Activated CD4-positive, alpha-beta memory T cell treated with anti-CD3 and anti-CD28 coated beads, Interleukin-2, amount 10 ng/mL, durations not matched to agents 7 days and 5 days (primary cell): Measurements from ENCODE around the gene FCHO2. TPM values are rescaled to one million over a fixed set of nuclear protein-coding genes. Genes with fewer than 3 reads are reported as not detected.
A peak's percentile ranks its signal among the peaks of the same experiment; 100 is the strongest.

ENCODE experiments used
- CTCF ChIA-PET: fragments of 350-600 bp; sonication (Branson Sonifier 250); formaldehyde crosslinking; loops from one replicate; lab custom pipeline; 2021; ENCODE audit warnings: antibody characterized with exemption, inconsistent platforms; lab: Charles Lee
- POLR2A ChIA-PET: fragments of 350-600 bp; sonication (Branson Sonifier 250); formaldehyde crosslinking; loops from one replicate; lab custom pipeline; 2021; ENCODE audit warnings: antibody characterized with exemption; lab: Charles Lee
- DNase-seq: peaks from one replicate; pipeline ENCODE4 v3.0.0-alpha.2; 2020
- H3K27ac Mint-ChIP-seq: one replicate; pipeline ENCODE4 v1.8.0; 2021; ENCODE audit warnings: mild to moderate bottlenecking, mixed read lengths
- H3K27me3 Mint-ChIP-seq: one replicate; pipeline ENCODE4 v1.8.0; 2021; ENCODE audit warnings: mixed read lengths
- H3K36me3 Mint-ChIP-seq: one replicate; pipeline ENCODE4 v1.8.0; 2021; ENCODE audit warnings: low read depth, mixed read lengths
- H3K4me1 Mint-ChIP-seq: one replicate; pipeline ENCODE4 v1.8.0; 2021; ENCODE audit warnings: mixed read lengths
- H3K4me3 Mint-ChIP-seq: one replicate; pipeline ENCODE4 v1.8.0; 2021; ENCODE audit warnings: mild to moderate bottlenecking, mixed read lengths
- H3K9me3 Mint-ChIP-seq: one replicate; pipeline ENCODE4 v1.8.0; 2021; ENCODE audit warnings: mixed read lengths
- total RNA-seq, 2 experiments: library from RNA; stranded (reverse); gene quantifications; one replicate each; pipeline ENCODE4 v1.2.3, GENCODE V29; 2021

Gene FCHO2
- total RNA-seq, 2 experiments from 2014 or later, result 3.1 to 3.5 TPM

DNA sequence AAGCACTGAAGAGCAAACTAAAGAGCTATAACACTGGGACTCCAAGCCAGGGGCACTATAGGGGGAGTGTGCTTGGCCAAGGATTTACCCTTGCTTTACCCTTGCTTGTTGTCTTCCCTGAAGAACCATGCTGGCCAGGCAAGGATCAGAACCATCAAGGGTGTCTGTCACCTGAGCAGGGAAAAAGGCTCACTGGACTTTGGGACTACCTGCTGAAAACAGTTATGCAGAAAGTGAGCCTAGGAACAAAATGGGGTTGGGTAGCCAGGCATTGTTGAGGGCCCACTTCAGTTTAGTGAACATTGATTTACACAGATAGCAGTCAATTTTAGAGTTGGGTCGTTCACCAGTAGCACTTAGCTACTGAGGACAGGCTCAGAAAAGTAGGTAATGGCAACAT is 156.5 kb downstream of the FCHO2 start:
- peaks cover 58% of the 10 kb centered on the region for H3K27me3 Mint-ChIP-seq
- no peak for DNase-seq
- CTCF ChIA-PET, result no interaction called here
- H3K4me1 Mint-ChIP-seq, result no peaks in the 10 kb centered on the region
- no peak overlapping the region for H3K4me3 Mint-ChIP-seq
- no peak overlapping the region for H3K27ac Mint-ChIP-seq
- POLR2A ChIA-PET, result no interaction called here
- no peaks in the 10 kb centered on the region for H3K9me3 Mint-ChIP-seq
- H3K36me3 Mint-ChIP-seq, result no peaks in the 10 kb centered on the region

GRCh38 chr5:73114044-73114688 is 158.3 kb downstream of the FCHO2 start:
- Mint-ChIP-seq H3K4me1 (no peaks in the 10 kb centered on the region), H3K27me3 (peaks cover 62% of the 10 kb centered on the region), H3K9me3 (no peaks in the 10 kb centered on the region), H3K4me3 (no peak overlapping the region), H3K27ac (no peak overlapping the region), H3K36me3 (no peaks in the 10 kb centered on the region)
- POLR2A ChIA-PET, result no interaction called here
- DNase-seq, result no peak
- CTCF ChIA-PET, result no interaction called here

- Mint-ChIP-seq H3K36me3 (peaks cover 3% of the 10 kb centered on the region), H3K4me1 (peaks cover 4% of the 10 kb centered on the region), H3K27ac (no peak overlapping the region), H3K9me3 (no peaks in the 10 kb centered on the region), H3K27me3 (peaks cover 61% of the 10 kb centered on the region), H3K4me3 (no peak overlapping the region)
- ChIA-PET CTCF (no interaction called here), POLR2A (no interaction called here)
- no peak for DNase-seq
Measured at GRCh38 chr5:73115399-73116051, 159.7 kb downstream of the FCHO2 start.

GRCh38 chr5:73116506-73116905 is 160.7 kb downstream of the FCHO2 start:
- POLR2A ChIA-PET, result no interaction called here
- CTCF ChIA-PET, result no interaction called here
- H3K4me1 Mint-ChIP-seq, result peaks cover 8% of the 10 kb centered on the region
- no peak overlapping the region for H3K4me3 Mint-ChIP-seq
- no peak for DNase-seq
- H3K9me3 Mint-ChIP-seq, result no peaks in the 10 kb centered on the region
- no peak overlapping the region for H3K27ac Mint-ChIP-seq
- peaks cover 70% of the 10 kb centered on the region for H3K27me3 Mint-ChIP-seq
- peaks cover 3% of the 10 kb centered on the region for H3K36me3 Mint-ChIP-seq

- H3K36me3 Mint-ChIP-seq, result peaks cover 3% of the 10 kb centered on the region
- no peak overlapping the region for H3K4me3 Mint-ChIP-seq
- H3K4me1 Mint-ChIP-seq, result peaks cover 10% of the 10 kb centered on the region
- ChIA-PET POLR2A (no interaction called here), CTCF (no interaction called here)
- H3K27ac Mint-ChIP-seq, result no peak overlapping the region
- H3K9me3 Mint-ChIP-seq, result no peaks in the 10 kb centered on the region
- DNase-seq, result no peak
- peaks cover 73% of the 10 kb centered on the region for H3K27me3 Mint-ChIP-seq
Measured at GRCh38 chr5:73117088-73117740, 161.4 kb downstream of the FCHO2 start.

DNA sequence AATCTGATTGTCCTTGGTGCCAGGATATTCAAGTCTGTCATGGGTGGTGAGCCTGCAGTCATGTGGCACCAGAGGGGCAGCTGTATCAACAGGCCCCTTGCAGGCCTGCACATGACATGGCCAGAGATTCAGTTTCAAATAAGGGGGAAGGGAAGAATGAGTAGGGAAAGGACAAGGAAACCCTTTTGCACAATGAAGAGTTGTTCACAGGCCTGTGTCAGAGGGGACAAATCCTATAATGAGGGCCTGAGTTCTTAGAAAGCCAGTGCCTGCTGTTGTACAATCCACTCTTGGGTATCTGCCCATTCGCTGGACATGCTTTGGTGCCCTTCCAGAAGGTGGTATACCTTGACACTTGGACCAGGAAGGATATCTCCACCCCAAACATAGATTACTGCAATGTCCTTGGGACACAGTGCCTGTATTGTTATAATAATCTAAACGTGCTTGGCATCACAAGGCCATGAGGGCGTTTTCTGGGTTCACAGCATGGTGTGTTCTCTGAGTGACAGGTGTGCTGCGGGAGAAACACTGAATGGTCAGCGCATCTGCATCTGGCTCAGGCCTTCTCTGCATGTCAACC is 162.6 kb downstream of the FCHO2 start:
- peaks cover 3% of the 10 kb centered on the region for H3K36me3 Mint-ChIP-seq
- CTCF ChIA-PET, result no interaction called here
- peaks cover 70% of the 10 kb centered on the region for H3K27me3 Mint-ChIP-seq
- no peak overlapping the region for H3K4me3 Mint-ChIP-seq
- no peaks in the 10 kb centered on the region for H3K9me3 Mint-ChIP-seq
- no peak for DNase-seq
- H3K4me1 Mint-ChIP-seq, result peaks cover 21% of the 10 kb centered on the region
- no peak overlapping the region for H3K27ac Mint-ChIP-seq
- POLR2A ChIA-PET, result no interaction called here

DNA sequence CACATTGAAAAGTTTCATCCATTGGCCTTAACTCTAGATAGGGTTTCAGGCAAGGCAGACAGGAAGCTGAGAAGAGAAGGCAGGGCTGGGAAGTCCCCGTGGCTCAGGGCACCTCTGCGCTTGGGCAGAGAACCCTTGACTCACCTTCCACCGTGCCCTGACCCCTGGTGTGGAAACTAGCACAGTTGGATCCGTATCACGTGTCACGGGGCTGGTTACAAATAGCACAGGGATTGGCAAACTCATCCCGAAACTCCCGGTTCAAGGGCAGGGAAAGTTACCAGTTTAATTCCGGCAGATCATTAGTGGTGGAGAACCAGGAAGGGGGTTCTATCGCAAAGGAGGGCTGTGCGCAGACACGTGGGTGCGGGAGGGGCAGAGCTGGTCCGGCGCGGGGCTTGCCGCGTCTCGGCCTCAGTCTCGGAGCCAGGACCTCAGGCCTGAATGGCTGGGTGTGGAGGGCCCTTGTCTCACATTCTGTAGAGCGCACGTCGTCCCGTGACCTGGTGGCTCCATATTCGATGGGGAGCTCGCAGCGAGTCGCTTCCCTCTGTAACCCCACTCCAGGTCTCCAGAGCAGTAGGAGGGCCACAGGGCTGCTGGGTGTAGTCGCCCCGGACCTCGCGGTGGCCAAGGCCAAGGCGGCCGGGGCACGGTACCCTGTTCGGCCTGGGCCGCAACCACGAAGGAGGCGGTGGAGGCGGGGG is 163.8 kb downstream of the FCHO2 start:
- H3K4me1 Mint-ChIP-seq, result peaks cover 29% of the 10 kb centered on the region
- H3K27ac Mint-ChIP-seq, result no peak overlapping the region
- peaks cover 74% of the 10 kb centered on the region for H3K27me3 Mint-ChIP-seq
- no peak for DNase-seq
- peak overlapping the region; percentile 10 for H3K4me3 Mint-ChIP-seq
- H3K36me3 Mint-ChIP-seq, result peaks cover 3% of the 10 kb centered on the region
- POLR2A ChIA-PET, result no interaction called here
- CTCF ChIA-PET, result no interaction called here
- H3K9me3 Mint-ChIP-seq, result no peaks in the 10 kb centered on the region

DNA sequence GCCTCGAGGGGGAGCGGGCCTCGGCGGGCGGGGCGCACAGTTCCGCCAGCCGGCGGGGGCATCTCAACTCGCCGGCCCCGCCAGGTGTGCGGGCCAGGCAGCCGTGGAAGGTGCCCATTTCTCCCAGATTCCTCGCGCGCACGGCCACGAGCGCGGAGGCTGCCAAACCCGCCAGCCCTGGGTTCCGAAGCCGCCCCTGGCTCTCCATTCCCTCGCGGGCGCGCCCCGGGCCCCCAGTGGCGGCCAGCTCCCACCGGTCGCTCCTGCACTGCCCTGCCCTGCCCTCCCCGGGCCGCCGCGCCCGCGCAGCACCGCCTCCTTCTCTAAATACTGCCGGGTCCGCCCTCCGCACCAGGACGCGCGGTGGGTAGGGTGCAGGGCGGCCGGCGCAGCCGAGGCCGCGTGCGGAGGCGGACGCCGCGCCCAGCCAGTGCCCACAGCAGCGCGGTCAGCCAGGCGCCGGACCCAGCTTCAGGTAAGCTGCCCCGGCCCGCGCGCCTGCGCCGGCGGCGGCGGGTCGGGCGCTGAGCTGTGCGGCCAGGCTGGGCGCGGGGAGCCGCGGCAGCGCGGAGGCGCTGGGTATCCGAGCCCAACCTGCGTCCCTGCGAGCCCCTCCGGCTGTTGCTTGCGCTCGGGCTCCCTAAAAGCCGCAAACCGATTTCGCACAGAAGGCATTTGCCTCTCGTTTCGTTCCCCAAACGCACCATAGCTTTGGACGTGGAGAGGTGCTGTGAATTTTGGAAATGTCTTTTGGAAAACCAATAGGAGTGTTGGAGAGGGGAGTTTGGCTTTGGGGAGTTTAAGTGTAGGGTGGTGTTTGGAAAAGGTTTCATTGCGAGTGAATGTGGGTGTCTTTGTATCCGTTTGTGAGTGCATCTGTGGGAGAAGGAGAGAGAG is 164.6 kb downstream of the FCHO2 start, which contains the start of gene TMEM171:
TMEM171 (plus strand) TSS at position 354 of the 897 bp plus-strand sequence. CDS start 2,799 bp downstream, outside the sequence.
- peak within 1 kb of the TSS; percentile 10 for H3K4me3 Mint-ChIP-seq
- H3K9me3 Mint-ChIP-seq, result no peaks in the 10 kb centered on the region
- H3K36me3 Mint-ChIP-seq, result peaks cover 3% of the 10 kb centered on the region
- CTCF ChIA-PET, result no interaction called here
- peaks cover 73% of the 10 kb centered on the region for H3K27me3 Mint-ChIP-seq
- no peak for DNase-seq
- H3K4me1 Mint-ChIP-seq, result peaks cover 29% of the 10 kb centered on the region
- H3K27ac Mint-ChIP-seq, result no peak within 1 kb of the TSS
- POLR2A ChIA-PET, result no interaction called here

- Mint-ChIP-seq H3K27me3 (peaks cover 79% of the 10 kb centered on the region), H3K4me1 (peaks cover 29% of the 10 kb centered on the region), H3K4me3 (no peak overlapping the region), H3K36me3 (peaks cover 3% of the 10 kb centered on the region), H3K9me3 (no peaks in the 10 kb centered on the region), H3K27ac (no peak overlapping the region)
- ChIA-PET CTCF (no interaction called here), POLR2A (no interaction called here)
- no peak for DNase-seq
Measured at GRCh38 chr5:73121119-73121463, 165.2 kb downstream of the FCHO2 start.

GRCh38 chr5:73122875-73123810 is 167.3 kb downstream of the FCHO2 start:
- peaks cover 3% of the 10 kb centered on the region for H3K36me3 Mint-ChIP-seq
- POLR2A ChIA-PET, result no interaction called here
- peaks cover 75% of the 10 kb centered on the region for H3K27me3 Mint-ChIP-seq
- no peak overlapping the region for H3K27ac Mint-ChIP-seq
- no peak for DNase-seq
- H3K4me1 Mint-ChIP-seq, result peaks cover 29% of the 10 kb centered on the region
- H3K9me3 Mint-ChIP-seq, result no peaks in the 10 kb centered on the region
- H3K4me3 Mint-ChIP-seq, result no peak overlapping the region
- CTCF ChIA-PET, result no interaction called here

DNA sequence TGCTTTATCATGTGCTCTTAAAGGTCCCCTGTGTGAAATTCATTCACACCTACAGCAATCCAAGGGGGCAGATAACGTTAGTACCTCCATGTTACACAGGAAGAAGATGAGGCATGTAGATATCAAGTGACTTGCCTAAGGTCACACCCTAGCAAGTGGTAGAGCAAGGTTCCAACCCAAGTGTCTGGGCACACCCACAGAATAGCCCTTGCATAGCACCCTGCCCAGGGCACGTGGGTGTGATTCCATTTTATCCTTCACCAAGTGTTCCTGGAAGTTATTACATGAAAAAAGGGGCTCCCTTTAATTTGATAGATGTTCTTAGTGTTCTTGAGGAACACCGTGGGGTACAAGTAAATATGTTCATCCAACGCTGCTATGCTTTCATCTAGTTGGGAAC is 169.4 kb downstream of the FCHO2 start:
- CTCF ChIA-PET, result no interaction called here

More for the DNA sequence above, 169.4 kb downstream of the FCHO2 start:
- Mint-ChIP-seq H3K4me3 (no peak overlapping the region), H3K27ac (no peak overlapping the region), H3K4me1 (peaks cover 25% of the 10 kb centered on the region), H3K9me3 (no peaks in the 10 kb centered on the region), H3K27me3 (peaks cover 78% of the 10 kb centered on the region), H3K36me3 (no peaks in the 10 kb centered on the region)
- no peak for DNase-seq
- POLR2A ChIA-PET, result no interaction called here
